LNCAP (cell line): ENCODE results near the gene TNFSF4.

Experiments used
- CTCF ChIP-seq: fragments of 450-650 bp; IDR thresholded peaks from 2 replicates; pipeline ENCODE4 v1.5.1; 2017; ENCODE audit warnings: mild to moderate bottlenecking

TNFSF4 gene

GRCh38 chr1:173171152-173171551, 36.0 kb downstream of the TNFSF4 start:
- no peak for TF ChIP-seq CTCF

DNA sequence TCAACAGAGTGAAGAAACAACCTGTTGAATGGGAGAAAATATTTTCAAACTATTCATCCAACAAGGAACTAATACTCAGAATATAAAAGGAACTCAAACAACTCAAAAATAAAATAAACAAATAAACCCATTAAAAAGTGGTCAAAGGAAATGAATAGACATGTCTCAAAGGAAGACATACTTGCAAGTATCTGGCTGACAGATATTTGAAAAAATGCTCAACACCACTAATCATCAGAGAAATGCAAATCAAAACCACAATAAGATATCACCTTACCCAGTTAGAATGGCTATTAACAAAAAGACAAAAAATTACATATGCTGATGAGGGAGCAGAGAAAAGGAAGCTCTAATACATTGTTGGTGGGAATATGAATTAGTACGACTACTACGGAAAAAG, 38.2 kb downstream of the TNFSF4 start:
- TF ChIP-seq CTCF = no peak

- no peak for TF ChIP-seq CTCF
These were observed 42.4 kb downstream of the TNFSF4 start for GRCh38 chr1:173164686-173165085.

- no peak for TF ChIP-seq CTCF
These were observed 43.0 kb downstream of the TNFSF4 start for GRCh38 chr1:173164178-173164577.

DNA sequence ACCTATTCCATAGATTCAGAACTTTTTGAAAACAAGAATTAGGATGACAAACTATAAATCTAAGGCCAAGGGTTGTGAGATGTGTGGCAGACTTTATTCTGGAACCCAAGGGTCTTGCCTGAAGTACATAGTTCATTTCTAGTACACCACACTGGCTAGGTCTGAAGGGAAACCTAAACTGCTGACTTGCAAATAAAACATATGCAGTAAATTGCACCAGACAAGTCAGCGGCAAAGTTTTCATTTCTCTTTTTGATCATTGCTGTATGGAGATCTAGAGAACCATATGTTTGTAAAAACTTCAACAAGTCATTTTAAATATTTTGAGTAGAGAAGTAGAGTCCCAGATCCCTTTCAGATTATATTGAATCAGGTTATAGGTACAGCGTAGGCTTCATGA, 43.9 kb downstream of the TNFSF4 start:
- TF ChIP-seq CTCF = no peak

GRCh38 chr1:173162601-173163000, 44.5 kb downstream of the TNFSF4 start:
- TF ChIP-seq CTCF = no peak

DNA sequence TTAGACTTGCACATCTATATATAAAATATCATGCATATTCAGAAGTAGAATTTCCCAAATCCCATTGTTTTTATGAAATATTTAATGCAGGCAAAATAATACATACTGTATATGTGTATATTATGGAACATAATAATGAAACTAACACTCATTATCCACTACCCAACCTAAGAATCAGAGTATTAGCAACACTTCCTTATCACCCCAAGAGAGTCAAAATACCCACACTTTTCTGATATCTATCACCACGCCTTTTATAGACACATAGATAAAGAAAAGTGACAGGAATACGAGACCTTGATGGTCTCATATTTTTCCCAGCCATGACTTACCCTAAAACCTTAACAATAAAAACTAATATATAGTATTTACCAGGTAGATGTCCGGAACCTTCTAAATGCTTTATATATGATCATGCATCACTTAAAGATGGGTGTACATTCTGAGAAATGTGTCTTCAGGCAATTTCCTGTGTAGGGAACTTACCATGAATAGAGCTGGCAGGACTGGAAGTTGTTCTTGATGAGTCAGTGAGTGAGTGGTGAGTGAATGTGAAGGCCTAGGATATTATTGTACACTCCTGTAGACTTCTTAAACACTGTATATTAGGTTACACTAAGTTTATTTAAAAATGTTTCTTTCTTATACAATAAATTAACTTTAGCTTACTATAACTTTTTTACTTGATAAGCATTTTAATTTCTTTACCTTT, 45.5 kb downstream of the TNFSF4 start:
- TF ChIP-seq CTCF = no peak

- TF ChIP-seq CTCF = no peak
These were observed 53.6 kb downstream of the TNFSF4 start for GRCh38 chr1:173153503-173153902.
